ENCODE measurements around the gene ZFAND2A. TPM values are rescaled to one million over a fixed set of nuclear protein-coding genes. Genes with fewer than 3 reads are reported as not detected.

The ZFAND2A gene
- total RNA-seq, 4 donors from 2014 or later = 6.4 to 23.3 (median 14.0) TPM

DNA sequence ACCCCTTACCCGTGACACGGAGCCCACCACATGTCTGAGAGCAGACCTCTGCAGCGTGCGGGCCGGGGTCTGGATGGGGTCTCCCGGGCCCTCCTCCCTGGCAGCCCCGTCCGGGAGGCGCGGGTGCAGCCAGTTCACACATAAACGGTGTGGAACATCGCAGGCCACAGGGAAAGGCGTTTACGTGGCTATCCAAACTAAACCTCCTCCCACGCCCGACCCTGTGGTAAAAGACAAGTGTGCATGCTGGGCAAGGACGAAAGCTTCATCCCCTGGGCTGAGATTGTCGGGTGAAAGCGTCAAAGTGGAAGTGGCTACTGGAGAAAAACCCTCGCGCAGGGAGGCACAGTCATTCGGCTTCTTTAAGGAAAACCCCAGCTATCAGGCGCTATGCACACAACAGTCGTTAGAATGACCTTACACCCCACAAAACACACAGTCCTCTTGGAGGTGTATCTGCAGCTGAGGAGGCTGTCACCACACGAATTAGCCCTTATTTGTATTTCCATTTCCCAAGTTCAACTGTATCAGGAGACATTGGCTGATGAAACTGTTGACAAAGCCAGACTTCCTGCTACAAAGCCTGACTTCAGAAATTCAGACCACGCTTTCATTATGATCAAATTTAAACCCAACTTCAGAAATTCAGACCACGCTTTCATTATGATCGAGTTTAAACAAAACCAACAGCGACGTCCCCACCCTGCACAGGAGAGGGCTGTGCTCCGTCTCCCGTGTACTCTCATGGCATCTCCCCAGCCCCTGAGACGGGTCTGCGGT lies 56.8 kb downstream of the ZFAND2A start:
- Histone ChIP-seq H3K27me3 (no peaks in the 10 kb centered on the region), H3K4me3 (peak overlapping the region in 1 of 4 donors; percentile 12), H3K4me1 (no peaks in the 10 kb centered on the region), H3K9me3 (no peaks in the 10 kb centered on the region), H3K27ac (no peak overlapping the region), H3K36me3 (peaks cover 0 to 13% (median 0%) of the 10 kb centered on the region in 3 donors)
- TF ChIP-seq, protein P1, sequence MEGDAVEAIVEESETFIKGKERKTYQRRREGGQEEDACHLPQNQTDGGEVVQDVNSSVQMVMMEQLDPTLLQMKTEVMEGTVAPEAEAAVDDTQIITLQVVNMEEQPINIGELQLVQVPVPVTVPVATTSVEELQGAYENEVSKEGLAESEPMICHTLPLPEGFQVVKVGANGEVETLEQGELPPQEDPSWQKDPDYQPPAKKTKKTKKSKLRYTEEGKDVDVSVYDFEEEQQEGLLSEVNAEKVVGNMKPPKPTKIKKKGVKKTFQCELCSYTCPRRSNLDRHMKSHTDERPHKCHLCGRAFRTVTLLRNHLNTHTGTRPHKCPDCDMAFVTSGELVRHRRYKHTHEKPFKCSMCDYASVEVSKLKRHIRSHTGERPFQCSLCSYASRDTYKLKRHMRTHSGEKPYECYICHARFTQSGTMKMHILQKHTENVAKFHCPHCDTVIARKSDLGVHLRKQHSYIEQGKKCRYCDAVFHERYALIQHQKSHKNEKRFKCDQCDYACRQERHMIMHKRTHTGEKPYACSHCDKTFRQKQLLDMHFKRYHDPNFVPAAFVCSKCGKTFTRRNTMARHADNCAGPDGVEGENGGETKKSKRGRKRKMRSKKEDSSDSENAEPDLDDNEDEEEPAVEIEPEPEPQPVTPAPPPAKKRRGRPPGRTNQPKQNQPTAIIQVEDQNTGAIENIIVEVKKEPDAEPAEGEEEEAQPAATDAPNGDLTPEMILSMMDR (IDR thresholded peaks at IDR 0.05) = no peak
- no peak for TF ChIP-seq POLR2A (IDR thresholded peaks at IDR 0.05)
- 71 to 73% methylated on average over 17 to 22 of the region's 34 CpGs for WGBS, 2 donors
- intact Hi-C loops (cut with DNase I) = no loop called here
- DNase-seq = no peak

Other genes starting within 250 kb of the ZFAND2A start
- 10 to 100 TPM in 2 of 4 donors, 1 to 10 TPM in 2; 6.0 to 13.7 (median 9.9) TPM for gene ADAP1, start 205.5 kb downstream of the ZFAND2A start, total RNA-seq
- 10 to 100 TPM in 1 of 4 donors, 1 to 10 TPM in 3; 4.0 to 13.0 (median 6.9) TPM for gene COX19, start 184.6 kb downstream of the ZFAND2A start, total RNA-seq
- under 1 TPM in 1 of 4 donors, not detected in 3; 0.76 TPM for gene CYP2W1, start 177.0 kb downstream of the ZFAND2A start, total RNA-seq
- 10 to 100 TPM in 1 of 4 donors, 1 to 10 TPM in 3; 1.1 to 12.8 (median 3.5) TPM for gene GPR146, start 115.7 kb downstream of the ZFAND2A start, total RNA-seq
- gene GPER1, start 72.1 kb downstream of the ZFAND2A start, total RNA-seq = 1 to 10 TPM in 3 of 4 donors, under 1 TPM in 1; 0.87 to 2.3 (median 1.5) TPM
- gene UNCX, start 72.7 kb upstream of the ZFAND2A start, total RNA-seq = not detected

All from esophagus squamous epithelium (tissue), 5 donors.